Ascending aorta (tissue), 2 donors: ENCODE data around the gene VPS33B. TPM values are rescaled to one million over a fixed set of nuclear protein-coding genes. Genes with fewer than 3 reads are reported as not detected.

Experiments
- DNase-seq, 2 donors: peaks; one replicate each; pipeline ENCODE4 v3.0.0-alpha.2; 2019; ENCODE audit warnings: low spot score in 2 of 2
- H3K27ac ChIP-seq, 2 donors: fragments of 200-600 bp; sonication (generic); one replicate each; pipeline ENCODE4 v1.5.1; 2016 to 2017; ENCODE audit warnings: mild to moderate bottlenecking in 1 of 2
- H3K27me3 ChIP-seq: fragments of 200-600 bp; sonication (generic); one replicate; pipeline ENCODE4 v1.5.1; 2017
- H3K36me3 ChIP-seq, 2 donors: fragments of 200-600 bp; sonication (generic); one replicate each; pipeline ENCODE4 v1.5.1; 2016
- H3K4me1 ChIP-seq, 2 donors: fragments of 200-600 bp; sonication (generic); one replicate each; pipeline ENCODE4 v1.5.1; 2016 to 2017; ENCODE audit warnings: mild to moderate bottlenecking in 1 of 2
- H3K4me3 ChIP-seq, 2 donors: fragments of 200-600 bp; sonication (generic); one replicate each; pipeline ENCODE4 v1.5.1; 2016 to 2017; ENCODE audit warnings: mild to moderate bottlenecking in 1 of 2
- H3K9me3 ChIP-seq, 2 donors: fragments of 200-600 bp; sonication (generic); one replicate each; pipeline ENCODE4 v1.5.1; 2016
- intact Hi-C: fragments of 100-400 bp; cut with DNase I; formaldehyde crosslinking; loops from one replicate; pipeline ENCODE4 v1.15.1; 2023
- total RNA-seq: library from RNA; depleted of rRNA; stranded (reverse); fragments of >200 nt; gene quantifications from one replicate; pipeline ENCODE4 v1.1.0, GENCODE V29; 2016
- TF ChIP-seq, protein P1 (sequence below), 3 experiments: fragments of 200-600 bp in 2 of 3; fragments of 450-650 bp in 1 of 3; sonication (generic) in 2 of 3; IDR thresholded peaks; one replicate each; pipeline ENCODE4 v1.5.1; 2016 to 2019; ENCODE audit warnings: antibody characterized with exemption in 3 of 3, mild to moderate bottlenecking in 1 of 3, moderate library complexity in 1 of 3

VPS33B gene
- total RNA-seq, 1 donor from 2014 or later: 0.53 TPM

DNA sequence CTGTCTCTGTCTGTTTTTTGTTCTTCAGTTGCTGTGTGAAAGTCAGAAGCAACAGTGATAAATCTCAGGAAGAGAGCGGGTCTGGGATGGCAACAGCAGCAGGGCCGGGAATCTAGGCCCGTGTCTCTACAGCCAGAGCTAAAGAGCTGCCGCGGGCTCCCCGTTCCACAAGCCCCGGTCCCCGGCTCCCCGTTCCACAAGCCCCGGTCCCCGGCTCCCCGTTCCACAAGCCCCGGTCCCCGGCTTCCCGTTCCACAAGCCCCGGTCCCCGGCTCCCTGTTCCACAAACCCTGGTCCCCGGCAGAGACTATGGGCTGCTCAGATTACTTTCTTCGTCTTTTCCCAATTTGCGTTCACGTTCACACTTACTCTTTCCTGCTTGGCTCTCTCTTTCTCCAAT lies 48.2 kb downstream of the VPS33B start:
- Histone ChIP-seq H3K36me3 (peaks cover 3 to 8% of the 10 kb centered on the region in 2 donors), H3K4me1 (no peaks in the 10 kb centered on the region), H3K9me3 (no peaks in the 10 kb centered on the region), H3K27ac (no peak overlapping the region), H3K27me3 (no peaks in the 10 kb centered on the region), H3K4me3 (no peak overlapping the region)
- DNase-seq: no peak
- intact Hi-C loops: no loop called here
- TF ChIP-seq, protein P1, sequence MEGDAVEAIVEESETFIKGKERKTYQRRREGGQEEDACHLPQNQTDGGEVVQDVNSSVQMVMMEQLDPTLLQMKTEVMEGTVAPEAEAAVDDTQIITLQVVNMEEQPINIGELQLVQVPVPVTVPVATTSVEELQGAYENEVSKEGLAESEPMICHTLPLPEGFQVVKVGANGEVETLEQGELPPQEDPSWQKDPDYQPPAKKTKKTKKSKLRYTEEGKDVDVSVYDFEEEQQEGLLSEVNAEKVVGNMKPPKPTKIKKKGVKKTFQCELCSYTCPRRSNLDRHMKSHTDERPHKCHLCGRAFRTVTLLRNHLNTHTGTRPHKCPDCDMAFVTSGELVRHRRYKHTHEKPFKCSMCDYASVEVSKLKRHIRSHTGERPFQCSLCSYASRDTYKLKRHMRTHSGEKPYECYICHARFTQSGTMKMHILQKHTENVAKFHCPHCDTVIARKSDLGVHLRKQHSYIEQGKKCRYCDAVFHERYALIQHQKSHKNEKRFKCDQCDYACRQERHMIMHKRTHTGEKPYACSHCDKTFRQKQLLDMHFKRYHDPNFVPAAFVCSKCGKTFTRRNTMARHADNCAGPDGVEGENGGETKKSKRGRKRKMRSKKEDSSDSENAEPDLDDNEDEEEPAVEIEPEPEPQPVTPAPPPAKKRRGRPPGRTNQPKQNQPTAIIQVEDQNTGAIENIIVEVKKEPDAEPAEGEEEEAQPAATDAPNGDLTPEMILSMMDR (IDR thresholded peaks at IDR 0.05): no peak

DNA sequence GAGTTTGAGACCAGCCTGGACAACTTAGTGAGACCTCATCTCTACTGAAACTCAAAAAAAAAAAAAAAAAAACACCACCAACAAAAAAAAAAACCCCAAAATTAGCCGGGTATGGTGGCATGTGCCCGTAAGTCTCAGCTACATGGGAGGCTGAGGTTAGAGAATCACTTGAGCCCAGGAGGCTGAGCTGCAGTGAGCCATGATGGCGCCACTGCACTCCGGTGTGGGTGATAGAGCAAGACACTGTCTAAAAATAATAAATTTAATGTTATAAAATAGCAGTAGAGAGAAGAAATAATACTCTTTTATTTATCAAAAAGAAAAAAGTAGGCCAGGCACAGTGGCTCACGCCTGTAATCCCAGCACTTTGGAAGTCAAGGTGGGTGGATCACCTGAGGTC lies 50.3 kb downstream of the VPS33B start:
- no peaks in the 10 kb centered on the region for H3K9me3 ChIP-seq
- TF ChIP-seq, protein P1 (IDR thresholded peaks at IDR 0.05): no peak
- peaks cover 8 to 9% of the 10 kb centered on the region in 2 donors for H3K36me3 ChIP-seq
- DNase-seq: no peak
- no peak overlapping the region for H3K27ac ChIP-seq
- no peaks in the 10 kb centered on the region for H3K27me3 ChIP-seq
- intact Hi-C loops: no loop called here
- H3K4me3 ChIP-seq: no peak overlapping the region
- no peaks in the 10 kb centered on the region for H3K4me1 ChIP-seq

DNA sequence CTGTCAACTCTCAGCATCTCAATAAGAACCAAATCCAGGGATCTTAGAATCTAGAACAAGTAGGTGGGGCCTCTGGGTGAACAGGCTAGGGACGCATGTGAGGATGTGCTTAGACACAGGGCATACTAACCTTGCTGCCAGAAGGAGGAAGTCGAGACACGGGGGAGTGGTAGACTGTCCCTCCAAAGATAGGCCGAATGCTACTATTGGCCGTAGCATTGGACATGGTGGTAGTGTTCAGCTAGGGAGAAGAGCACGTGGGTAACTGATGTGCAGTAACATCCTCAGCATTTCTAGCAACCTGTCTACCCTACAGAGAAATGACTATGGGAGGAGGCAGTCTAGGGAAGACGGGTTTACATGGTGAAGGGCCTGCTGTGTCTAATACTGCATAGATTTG lies 52.1 kb downstream of the VPS33B start:
- Histone ChIP-seq H3K9me3 (no peaks in the 10 kb centered on the region), H3K27ac (no peak overlapping the region), H3K4me3 (no peak overlapping the region), H3K27me3 (no peaks in the 10 kb centered on the region), H3K4me1 (no peaks in the 10 kb centered on the region), H3K36me3 (peaks cover 9 to 20% of the 10 kb centered on the region in 2 donors)
- TF ChIP-seq, protein P1 (IDR thresholded peaks at IDR 0.05): no peak
- DNase-seq: no peak
- intact Hi-C loops: no loop called here

DNA sequence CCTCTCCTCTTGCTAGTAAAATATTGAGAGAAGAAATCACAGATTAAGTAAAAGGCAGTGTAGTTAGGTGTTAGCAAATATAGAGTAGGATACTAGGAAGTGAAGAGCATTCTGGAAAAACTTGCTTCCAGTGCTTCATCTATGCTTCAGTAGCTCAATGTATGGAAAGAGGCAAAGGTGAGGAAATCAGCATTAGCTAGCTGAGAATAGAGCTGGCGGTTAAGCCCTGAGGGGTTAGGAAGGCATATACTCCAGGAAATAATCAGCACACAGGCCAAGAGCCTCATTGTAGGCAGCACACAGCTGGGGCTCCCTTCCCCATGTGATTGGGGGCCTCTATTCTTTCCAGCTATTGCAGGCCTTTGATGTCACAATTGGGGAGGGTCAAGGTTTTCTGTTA lies 54.0 kb downstream of the VPS33B start:
- intact Hi-C loops: no loop called here
- no peaks in the 10 kb centered on the region for H3K27me3 ChIP-seq
- H3K36me3 ChIP-seq: peaks cover 10 to 14% of the 10 kb centered on the region in 2 donors

DNA sequence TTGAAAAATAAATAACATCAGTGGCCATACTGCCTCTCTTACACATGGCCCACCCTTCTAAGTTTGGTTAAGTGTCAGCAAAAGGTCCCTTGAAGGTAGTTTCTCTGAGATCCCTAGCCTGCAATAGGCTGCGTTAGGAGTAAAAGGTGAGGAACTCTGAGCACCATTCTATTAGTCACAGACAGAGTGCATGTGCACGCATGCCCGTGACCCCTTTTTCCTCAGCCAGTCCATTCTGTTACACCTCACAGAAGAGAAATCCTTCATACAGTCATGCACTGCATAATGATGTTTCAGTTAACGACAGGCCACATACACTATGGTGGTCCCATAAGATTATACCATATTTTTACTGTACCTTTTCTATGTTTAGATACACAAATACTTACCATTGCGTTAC lies 55.2 kb downstream of the VPS33B start:
- no peak overlapping the region for H3K4me3 ChIP-seq
- TF ChIP-seq, protein P1 (IDR thresholded peaks at IDR 0.05): no peak
- H3K27me3 ChIP-seq: no peaks in the 10 kb centered on the region
- intact Hi-C loops: no loop called here
- DNase-seq: no peak
- H3K36me3 ChIP-seq: peaks cover 11 to 13% of the 10 kb centered on the region in 2 donors
- H3K27ac ChIP-seq: no peak overlapping the region
- H3K9me3 ChIP-seq: no peaks in the 10 kb centered on the region
- no peaks in the 10 kb centered on the region for H3K4me1 ChIP-seq

More for the DNA sequence above, 54.0 kb downstream of the VPS33B start:
- H3K4me3 ChIP-seq: no peak overlapping the region
- H3K9me3 ChIP-seq: no peaks in the 10 kb centered on the region
- H3K27ac ChIP-seq: no peak overlapping the region
- no peaks in the 10 kb centered on the region for H3K4me1 ChIP-seq
- TF ChIP-seq, protein P1 (IDR thresholded peaks at IDR 0.05): no peak
- no peak for DNase-seq

DNA sequence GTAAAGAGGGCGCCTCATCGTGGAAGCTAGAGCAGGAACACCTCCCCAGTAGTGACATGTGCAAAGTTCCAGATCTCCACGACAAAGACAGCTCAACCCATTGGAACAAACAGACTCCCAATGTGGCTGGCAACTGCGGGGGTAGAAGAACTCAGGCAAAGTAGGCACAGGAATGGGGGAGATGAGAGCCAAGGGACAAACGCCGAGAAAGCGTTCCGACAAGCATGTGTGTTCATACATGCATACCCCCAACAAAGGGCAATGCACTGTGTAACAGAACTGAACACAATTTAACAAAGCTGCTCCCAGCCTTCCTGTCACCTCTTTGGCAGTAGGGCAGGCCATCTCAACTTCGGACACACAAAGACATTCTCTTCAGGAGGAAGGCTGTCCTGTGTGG lies 56.1 kb downstream of the VPS33B start:
- Histone ChIP-seq H3K27ac (no peak overlapping the region), H3K4me3 (no peak overlapping the region), H3K27me3 (no peaks in the 10 kb centered on the region), H3K4me1 (no peaks in the 10 kb centered on the region), H3K36me3 (peaks cover 11 to 13% of the 10 kb centered on the region in 2 donors), H3K9me3 (no peaks in the 10 kb centered on the region)
- DNase-seq: no peak
- intact Hi-C loops: no loop called here
- TF ChIP-seq, protein P1 (IDR thresholded peaks at IDR 0.05): no peak
